22Rv1 (cell line): ENCODE data around the gene TIMP3.

Experiments used
- H3K27ac ChIP-seq: fragments of 450-650 bp; 2 replicates; pipeline ENCODE4 v1.5.1; 2017
- ZFX ChIP-seq: fragments of 450-650 bp; IDR thresholded peaks from 2 replicates; pipeline ENCODE4 v1.6.1; 2017; ENCODE audit warnings: antibody characterized with exemption, borderline replicate concordance
- TF ChIP-seq, protein P1 (sequence below): fragments of 450-650 bp; IDR thresholded peaks from 2 replicates; pipeline ENCODE4 v1.5.1; 2017; ENCODE audit warnings: mild to moderate bottlenecking

The TIMP3 gene

GRCh38 chr22:32810555-32811133, 9.1 kb downstream of the TIMP3 start:
- TF ChIP-seq ZFX, result no peak
- TF ChIP-seq, protein P1, sequence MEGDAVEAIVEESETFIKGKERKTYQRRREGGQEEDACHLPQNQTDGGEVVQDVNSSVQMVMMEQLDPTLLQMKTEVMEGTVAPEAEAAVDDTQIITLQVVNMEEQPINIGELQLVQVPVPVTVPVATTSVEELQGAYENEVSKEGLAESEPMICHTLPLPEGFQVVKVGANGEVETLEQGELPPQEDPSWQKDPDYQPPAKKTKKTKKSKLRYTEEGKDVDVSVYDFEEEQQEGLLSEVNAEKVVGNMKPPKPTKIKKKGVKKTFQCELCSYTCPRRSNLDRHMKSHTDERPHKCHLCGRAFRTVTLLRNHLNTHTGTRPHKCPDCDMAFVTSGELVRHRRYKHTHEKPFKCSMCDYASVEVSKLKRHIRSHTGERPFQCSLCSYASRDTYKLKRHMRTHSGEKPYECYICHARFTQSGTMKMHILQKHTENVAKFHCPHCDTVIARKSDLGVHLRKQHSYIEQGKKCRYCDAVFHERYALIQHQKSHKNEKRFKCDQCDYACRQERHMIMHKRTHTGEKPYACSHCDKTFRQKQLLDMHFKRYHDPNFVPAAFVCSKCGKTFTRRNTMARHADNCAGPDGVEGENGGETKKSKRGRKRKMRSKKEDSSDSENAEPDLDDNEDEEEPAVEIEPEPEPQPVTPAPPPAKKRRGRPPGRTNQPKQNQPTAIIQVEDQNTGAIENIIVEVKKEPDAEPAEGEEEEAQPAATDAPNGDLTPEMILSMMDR, result no peak
- no peak overlapping the region for H3K27ac ChIP-seq

- H3K27ac ChIP-seq, result no peak overlapping the region
- TF ChIP-seq, protein P1, result no peak
- TF ChIP-seq ZFX, result no peak
These were observed 10.5 kb downstream of the TIMP3 start for GRCh38 chr22:32811788-32812545.

- no peak overlapping the region for H3K27ac ChIP-seq
- TF ChIP-seq, protein P1, result no peak
- TF ChIP-seq ZFX, result no peak
These were observed 12.9 kb downstream of the TIMP3 start for GRCh38 chr22:32814285-32814860.

GRCh38 chr22:32815059-32815458, 13.6 kb downstream of the TIMP3 start:
- TF ChIP-seq, protein P1, result no peak
- H3K27ac ChIP-seq, result no peak overlapping the region

- TF ChIP-seq, protein P1, result no peak
- TF ChIP-seq ZFX, result no peak
- H3K27ac ChIP-seq, result no peak overlapping the region
These were observed 14.4 kb downstream of the TIMP3 start for GRCh38 chr22:32815943-32816342.

DNA sequence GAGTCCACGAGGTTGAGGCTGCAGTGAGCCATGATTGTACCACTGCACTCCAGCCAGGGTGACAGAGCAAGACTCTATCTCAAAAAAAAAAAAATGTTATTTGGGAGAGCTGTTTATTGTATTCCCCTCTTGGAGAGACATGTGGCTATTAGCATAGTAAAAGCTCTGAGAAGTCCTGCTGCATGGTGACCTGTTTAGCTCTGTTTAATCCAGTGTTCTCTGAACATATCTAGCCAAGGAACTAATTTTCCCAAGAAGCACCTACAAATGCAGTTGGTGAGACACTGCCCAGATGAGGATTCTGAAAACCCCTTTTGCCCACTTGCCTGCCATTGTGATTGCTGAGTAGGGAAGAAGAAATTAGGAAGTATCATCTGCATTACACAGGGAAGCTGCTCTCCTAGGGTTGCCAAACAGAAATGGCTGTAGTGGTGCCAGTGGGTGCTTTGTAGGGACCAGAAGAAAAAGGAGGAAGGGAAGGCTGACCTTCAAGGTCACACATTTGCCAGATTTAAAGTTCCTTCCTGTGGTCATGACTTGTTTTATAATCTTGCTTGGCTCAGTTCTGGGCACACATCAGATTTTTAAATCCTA, 15.7 kb downstream of the TIMP3 start:
- no peak overlapping the region for H3K27ac ChIP-seq
- TF ChIP-seq ZFX, result no peak
- TF ChIP-seq, protein P1, result no peak
